NCI-H1417 treated with DMSO at 0.1 percent for 48 hours (cell line): ENCODE data around the gene IFI35.
"Not testable (repeated sequence)": the region's sequence is repeated elsewhere in the genome, so short reads cannot be mapped to it uniquely, and the experiment has no call there.

Source experiments
- DNase-seq: peaks from one replicate; lab custom pipeline; 2025; lab: John Stamatoyannopoulos, UW

IFI35 gene

DNA sequence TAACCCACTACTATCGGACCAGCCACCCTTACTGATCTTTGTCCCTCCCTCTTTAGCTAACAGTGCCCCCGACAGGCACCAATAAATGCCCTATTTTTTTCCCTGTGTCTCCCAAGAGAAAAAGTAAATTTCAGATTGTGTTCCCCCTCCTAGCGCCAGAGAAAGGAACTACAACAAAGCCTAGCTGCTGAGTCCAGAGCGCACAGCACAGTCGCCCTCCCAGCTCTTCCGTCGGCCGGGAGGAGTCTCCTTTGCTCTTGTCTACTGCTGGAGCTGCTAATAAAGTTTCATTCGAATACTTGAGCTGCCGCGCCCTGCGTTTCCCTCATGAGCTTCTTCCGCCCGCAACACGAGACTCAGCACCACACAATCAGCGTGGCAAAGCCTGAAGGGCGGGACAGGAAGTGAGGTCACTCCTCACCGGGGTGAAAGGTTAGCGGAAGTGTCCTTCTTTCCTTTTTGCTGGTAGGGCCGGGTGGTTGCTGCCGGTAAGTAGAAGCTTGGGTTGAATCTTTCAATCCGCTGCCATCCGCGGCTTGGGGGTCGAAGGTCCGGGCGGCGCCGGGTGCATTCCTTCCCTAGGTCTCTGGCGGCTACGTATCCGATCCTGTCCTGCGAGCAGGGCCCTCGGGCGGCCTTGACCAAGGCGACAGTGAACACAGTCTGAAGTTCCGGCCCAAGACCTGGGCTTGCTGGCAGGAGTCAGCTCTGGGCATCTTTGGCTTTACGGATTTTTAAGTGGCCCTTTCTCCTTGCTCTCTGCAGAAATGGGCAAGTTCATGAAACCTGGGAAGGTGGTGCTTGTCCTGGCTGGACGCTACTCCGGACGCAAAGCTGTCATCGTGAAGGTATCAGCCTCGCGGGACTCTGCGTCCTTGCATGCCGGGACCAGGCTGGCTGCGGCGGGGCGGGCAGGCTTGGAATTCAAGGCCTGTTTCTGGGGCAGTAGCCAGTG lies 8.3 kb upstream of the IFI35 start, which contains the start of gene RPL27:
TSS of gene RPL27 (plus strand) at position 436 of the 955 bp plus-strand sequence. CDS start at position 768, 332 bp downstream.
- DNase-seq, result peak; percentile 98

DNA sequence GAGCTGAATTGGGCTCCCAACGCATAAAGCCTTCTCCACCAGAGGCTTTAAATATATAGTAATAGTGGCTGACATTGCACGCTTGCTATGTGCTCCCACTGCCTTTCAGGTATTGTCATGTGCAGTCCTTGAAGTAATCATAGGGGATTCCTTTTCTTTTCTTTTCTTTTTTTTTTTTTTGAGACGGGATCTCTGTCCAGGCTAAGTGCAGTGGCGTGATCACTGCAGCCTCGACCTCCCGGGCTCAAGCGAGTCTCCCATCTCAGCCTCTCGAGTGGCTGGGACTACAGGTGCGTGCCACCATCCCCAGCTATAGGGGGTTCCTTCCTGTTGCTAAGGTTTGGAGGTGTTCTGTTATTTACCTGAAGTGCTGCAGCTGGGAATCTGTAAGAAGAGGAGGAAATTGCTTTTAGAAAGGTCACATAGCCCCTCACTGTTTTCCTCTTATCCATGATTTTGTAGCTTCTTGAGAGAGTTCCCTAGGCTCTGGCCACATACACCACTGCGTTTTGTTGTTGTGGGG lies 7.5 kb upstream of the IFI35 start:
- no peak for DNase-seq

DNA sequence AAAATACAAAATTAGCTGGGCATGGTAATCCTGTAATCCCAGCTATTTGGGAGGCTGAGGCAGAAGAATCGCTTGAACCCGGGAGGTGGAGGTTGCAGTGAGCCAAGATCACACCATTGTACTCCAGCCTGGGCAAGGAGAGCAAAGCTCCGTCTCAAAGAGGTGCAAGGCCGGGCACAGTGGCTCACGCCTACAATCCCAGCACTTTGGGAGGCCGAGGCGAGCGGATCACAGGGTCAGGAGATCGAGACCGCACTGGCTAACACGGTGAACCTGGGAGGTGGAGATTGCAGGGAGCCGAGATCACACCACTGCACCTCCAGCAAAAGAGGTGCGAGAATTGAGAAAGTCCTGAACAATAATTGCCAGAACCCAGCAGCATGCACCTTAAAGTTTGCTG lies 5.7 kb upstream of the IFI35 start:
- DNase-seq, result not testable (repeated sequence)

GRCh38 chr17:43003542-43004172 lies 2.9 kb upstream of the IFI35 start:
- DNase-seq, result no peak

DNA sequence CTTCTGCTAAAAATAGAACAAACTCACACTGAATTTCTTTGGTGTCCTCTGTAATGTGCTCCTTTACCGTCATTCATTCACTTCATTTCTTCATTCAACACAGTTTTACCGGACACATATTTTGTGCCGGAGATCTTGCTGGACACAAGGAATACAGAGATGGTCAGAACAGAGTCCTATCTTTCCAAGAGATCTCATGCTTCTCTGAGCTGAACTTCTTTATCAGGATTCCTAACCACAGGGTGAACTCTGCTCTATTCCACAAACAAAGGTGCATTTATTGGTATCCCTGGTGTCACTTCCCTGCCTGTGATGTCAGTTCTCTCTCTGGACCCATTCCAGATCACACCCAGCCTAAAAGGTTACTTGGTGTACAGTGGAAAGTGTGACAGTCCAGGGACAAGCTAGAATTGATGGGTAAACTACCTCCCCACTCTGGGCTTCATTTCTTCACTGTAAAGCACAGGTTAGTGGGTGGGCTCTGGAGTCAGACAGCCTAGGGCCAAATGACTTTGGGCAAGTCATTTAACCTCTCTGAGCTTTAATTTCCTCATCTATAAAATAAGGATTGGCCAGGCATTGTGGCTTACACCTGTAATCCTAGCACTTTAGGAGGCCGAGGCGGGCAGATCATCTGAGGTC lies 4.2 kb downstream of the IFI35 start:
- DNase-seq, result no peak

DNA sequence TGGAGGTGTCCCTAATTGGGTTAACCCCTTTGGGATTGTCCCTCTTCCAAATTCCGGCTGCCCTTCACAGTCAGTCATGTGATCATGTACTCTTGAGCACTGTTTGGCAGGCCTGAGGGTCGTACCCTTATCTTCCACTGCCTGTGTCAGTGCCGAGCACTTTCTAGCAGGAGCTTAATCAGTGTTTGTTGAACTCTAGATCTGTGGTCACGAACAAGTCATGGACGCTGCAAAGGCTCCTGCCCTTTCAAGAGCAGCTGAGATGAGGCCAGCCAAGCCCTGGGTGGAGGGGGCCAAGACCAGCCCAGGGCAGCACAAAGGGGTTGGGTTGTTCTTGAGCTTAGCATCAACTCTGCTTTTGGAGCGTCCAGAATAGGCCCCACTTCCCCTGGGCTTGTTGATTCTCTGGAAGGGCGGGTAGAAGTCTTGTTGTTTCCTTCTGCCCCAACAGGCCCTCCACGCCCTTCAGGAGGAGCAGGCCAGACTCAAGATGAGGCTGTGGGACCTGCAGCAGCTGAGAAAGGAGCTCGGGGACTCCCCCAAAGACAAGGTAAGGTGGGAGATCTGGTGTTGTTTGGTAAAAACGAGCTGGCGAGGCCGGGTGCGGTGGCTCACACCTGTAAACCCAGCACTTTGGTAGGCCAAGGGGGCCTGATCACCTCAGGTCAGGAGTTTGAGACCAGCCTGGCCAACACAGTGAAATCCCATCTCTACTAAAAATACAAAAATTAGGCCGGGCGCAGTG lies 5.3 kb downstream of the IFI35 start:
- no peak for DNase-seq

GRCh38 chr17:43013296-43013695 lies 6.7 kb downstream of the IFI35 start:
- DNase-seq, result no peak

DNA sequence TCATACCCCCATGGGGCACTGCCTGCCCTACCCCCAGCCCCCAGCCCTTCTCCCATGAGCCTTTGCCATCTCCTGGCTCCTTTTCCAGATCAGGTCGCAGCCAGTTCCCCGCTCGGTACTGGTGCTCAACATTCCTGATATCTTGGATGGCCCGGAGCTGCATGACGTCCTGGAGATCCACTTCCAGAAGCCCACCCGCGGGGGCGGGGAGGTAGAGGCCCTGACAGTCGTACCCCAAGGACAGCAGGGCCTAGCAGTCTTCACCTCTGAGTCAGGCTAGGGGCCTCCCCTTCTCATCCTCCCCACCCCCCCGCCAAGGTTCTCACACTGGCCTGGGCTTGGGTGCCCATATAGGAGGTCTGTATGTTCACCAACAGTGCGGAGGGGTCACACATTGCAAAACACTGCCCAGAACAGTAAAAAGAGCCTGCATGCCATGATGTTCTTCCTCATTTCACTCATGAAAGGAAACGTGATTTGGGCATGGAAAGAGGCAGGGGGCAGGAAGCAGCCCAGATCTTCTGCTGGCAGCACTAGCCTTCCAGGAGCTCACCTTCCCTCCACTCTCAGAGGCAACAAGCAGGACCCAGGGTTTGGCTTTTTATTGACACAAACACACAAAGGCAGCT lies 7.5 kb downstream of the IFI35 start:
- DNase-seq, result no peak

GRCh38 chr17:43014649-43015542 lies 8.3 kb downstream of the IFI35 start:
- DNase-seq, result no peak

DNA sequence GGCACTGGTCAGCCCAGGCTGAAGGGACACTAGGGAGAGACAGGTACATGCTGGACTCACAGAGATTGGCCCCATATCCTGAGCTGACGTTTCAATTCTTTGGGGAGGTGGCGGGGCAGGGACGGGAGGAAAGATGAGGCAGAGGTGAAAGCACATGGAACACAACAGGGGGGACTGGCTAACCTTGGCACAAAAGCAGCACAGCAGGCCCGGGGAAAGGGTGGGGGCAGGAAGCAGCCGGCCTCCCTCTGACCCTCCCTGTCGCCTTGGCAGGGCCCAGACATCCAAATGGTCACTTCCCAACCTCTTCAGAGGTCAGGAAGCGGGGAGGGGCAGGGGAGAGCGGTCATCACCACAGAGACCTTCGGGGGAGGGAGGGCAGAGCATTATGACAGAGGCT lies 9.0 kb downstream of the IFI35 start:
- DNase-seq, result no peak

- DNase-seq, result no peak
Observed at GRCh38 chr17:43016216-43016615, 9.6 kb downstream of the IFI35 start.

DNA sequence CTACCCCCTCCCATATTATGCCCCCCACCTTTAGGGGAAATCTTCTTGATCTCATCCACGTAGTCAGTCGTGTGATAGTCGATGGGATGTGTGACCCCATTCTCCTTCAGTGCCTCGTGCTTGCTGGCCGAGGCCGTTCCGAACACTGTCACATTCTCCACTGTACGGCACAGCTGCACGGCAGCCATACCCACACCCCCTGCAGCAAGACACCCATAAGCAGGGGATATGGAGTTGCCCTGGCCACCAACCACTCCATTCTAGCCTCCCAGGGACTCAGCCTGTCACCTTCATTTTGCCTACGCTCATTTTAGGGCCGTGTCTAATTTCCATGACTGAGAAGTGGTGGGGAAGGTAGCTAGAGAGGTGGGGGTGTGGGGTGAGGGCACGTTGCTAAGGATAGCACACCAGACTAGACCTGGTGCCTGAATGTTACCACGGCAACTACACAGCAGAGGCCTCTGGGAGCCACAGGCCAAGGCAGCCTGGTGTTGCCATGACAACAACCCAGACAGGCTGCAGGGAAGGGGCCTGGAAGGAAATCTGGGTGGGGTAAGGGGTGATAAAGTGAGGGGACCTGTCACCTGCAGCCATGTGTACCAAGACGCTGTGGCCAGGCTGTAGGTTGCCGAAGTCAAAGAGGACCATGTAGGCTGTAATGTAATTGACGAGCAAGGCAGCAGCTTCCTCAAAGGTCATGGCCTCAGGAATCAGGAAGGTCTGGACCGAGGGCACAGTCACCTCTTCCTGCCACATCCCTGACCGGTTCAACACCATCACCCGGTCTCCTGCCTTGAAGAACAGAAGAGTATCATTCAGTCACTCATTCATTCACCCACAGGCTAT lies 11.6 kb downstream of the IFI35 start:
- no peak for DNase-seq

GRCh38 chr17:43018932-43019331 lies 12.3 kb downstream of the IFI35 start:
- no peak for DNase-seq

- DNase-seq, result no peak
Observed at GRCh38 chr17:43019418-43019817, 12.8 kb downstream of the IFI35 start.

- DNase-seq, result no peak
Observed at GRCh38 chr17:43020030-43020621, 13.5 kb downstream of the IFI35 start.

GRCh38 chr17:43020789-43021740 lies 14.5 kb downstream of the IFI35 start:
- DNase-seq, result no peak

DNA sequence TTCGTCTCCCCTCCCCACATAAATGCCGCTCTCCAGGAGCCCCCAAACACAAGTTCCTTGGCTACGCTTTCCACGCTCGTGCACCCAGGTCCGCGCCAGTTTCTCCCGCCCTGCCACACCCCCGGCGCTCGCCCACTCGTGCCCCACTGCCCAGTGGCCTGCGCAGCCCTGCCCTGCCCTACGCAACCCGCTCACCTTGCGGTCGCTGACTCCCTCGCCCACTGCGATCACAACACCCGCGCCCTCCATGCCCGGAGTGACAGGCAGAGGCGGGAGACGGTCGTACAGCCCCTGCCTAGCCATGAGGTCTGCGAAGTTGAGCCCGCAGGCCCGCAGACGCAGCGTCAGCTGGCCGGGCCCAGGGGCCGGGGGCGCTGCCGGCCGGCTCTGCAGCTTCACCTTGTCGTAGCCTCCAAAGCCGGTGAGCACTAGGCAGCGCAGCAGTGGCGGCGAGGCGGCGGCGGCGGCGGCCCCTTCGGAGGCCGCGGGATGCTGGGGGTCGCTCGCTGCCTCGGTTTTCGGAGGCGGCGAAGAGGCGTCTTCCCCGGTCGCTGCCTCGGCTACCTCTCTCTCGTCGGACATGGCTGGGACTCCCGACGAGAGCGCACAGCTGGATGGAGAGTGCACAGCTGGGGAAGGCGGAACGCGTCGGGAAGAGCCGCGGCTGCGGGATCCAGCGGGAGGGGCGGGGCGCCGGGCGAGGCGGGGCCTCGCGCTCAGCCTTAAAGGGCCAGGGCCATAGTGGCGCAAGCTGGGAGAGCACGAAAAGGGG lies 15.3 kb downstream of the IFI35 start, which contains the start of gene VAT1:
TSS of gene VAT1 (minus strand) at position 645 of the 772 bp plus-strand sequence. CDS start at position 582, 63 bp downstream.
- no peak for DNase-seq
